H1 (cell line): ENCODE data around the gene THEM5. TPM values are rescaled to one million over a fixed set of nuclear protein-coding genes. Genes with fewer than 3 reads are reported as not detected.

ENCODE experiments used
- CTCF ChIA-PET: fragments of 300-600 bp; sonication (Branson Sonifier 250); formaldehyde crosslinking; loops from one replicate; lab custom pipeline; 2021; ENCODE audit not compliant: partially characterized antibody; lab: Charles Lee
- POLR2A ChIA-PET: fragments of 300-600 bp; sonication (Branson Sonifier 250); formaldehyde crosslinking; loops from one replicate; lab custom pipeline; 2021; ENCODE audit warnings: inconsistent platforms; ENCODE audit not compliant: partially characterized antibody; lab: Charles Lee
- DNase-seq, 2 experiments: peaks; one replicate each; pipeline versions ENCODE4 v3.0.0 to v3.0.0-alpha.2; 2010 to 2022; ENCODE audit warnings: low spot score in 2 of 2, low read depth in 1 of 2, mixed read lengths in 1 of 2
- FAIRE-seq: peaks from 2 replicates; lab custom pipeline; 2011; peaks lifted over from hg19 to GRCh38; lab: Jason Lieb, UNC
- H2AFZ ChIP-seq: 2 replicates; pipeline ENCODE4 v1.8.1; 2012; ENCODE audit warnings: low read length, inconsistent platforms
- H2AK5ac ChIP-seq: 2 replicates; pipeline ENCODE4 v1.6.1; 2013; ENCODE audit warnings: low read depth, low read length
- H2BK120ac ChIP-seq: replicated peaks from 2 replicates; pipeline ENCODE3; 2013; ENCODE audit warnings: low read depth, low read length, inconsistent platforms
- H2BK12ac ChIP-seq: 2 replicates; pipeline ENCODE4 v1.6.1; 2013; ENCODE audit warnings: low read depth, low read length
- H2BK15ac ChIP-seq: 2 replicates; pipeline ENCODE4 v1.6.1; 2013; ENCODE audit warnings: low read length
- H2BK20ac ChIP-seq: 2 replicates; pipeline ENCODE4 v1.6.1; 2013; ENCODE audit warnings: low read length
- H2BK5ac ChIP-seq: 2 replicates; pipeline ENCODE4 v1.6.1; 2013; ENCODE audit warnings: low read depth, low read length
- H3K14ac ChIP-seq: 2 replicates; pipeline ENCODE4 v1.6.1; 2013; ENCODE audit warnings: inconsistent platforms; ENCODE audit not compliant: insufficient read length
- H3K18ac ChIP-seq: 2 replicates; pipeline ENCODE4 v1.6.1; 2013; ENCODE audit warnings: low read length; ENCODE audit errors: extremely low read depth
- H3K23ac ChIP-seq: 2 replicates; pipeline ENCODE4 v1.6.1; 2013; ENCODE audit warnings: inconsistent platforms; ENCODE audit not compliant: insufficient read length
- H3K23me2 ChIP-seq: 2 replicates; pipeline ENCODE4 v1.6.1; 2013; ENCODE audit warnings: low read depth, low read length
- H3K27ac ChIP-seq: 2 replicates; pipeline ENCODE4 v1.6.1; 2011; ENCODE audit warnings: low read depth, low read length, inconsistent platforms
- H3K27me3 ChIP-seq, 4 experiments: replicated peaks in 1 of 4; 1 replicate in 1 of 4; 2 replicates in 3 of 4; pipeline versions ENCODE4 v1.6.1 to v1.8.1; 2011 to 2013; ENCODE audit warnings: low read length in 3 of 4, mild to moderate bottlenecking in 3 of 4, inconsistent platforms in 2 of 4, mixed read lengths in 2 of 4, moderate library complexity in 1 of 4; ENCODE audit not compliant: control insufficient read depth in 3 of 4, insufficient read depth in 3 of 4; ENCODE audit errors: extremely low read depth in 1 of 4
- H3K36me3 ChIP-seq, 4 experiments: 2 replicates each; pipeline versions ENCODE4 v1.6.1 to v1.8.1; 2011 to 2013; ENCODE audit warnings: mild to moderate bottlenecking in 4 of 4, low read length in 3 of 4, moderate library complexity in 2 of 4, control low read depth in 1 of 4, inconsistent platforms in 1 of 4; ENCODE audit not compliant: insufficient read depth in 4 of 4, control insufficient read depth in 2 of 4
- H3K4ac ChIP-seq: replicated peaks from 2 replicates; pipeline ENCODE3; 2013; ENCODE audit warnings: low read length, low read depth, mixed read lengths, inconsistent platforms; ENCODE audit not compliant: insufficient read length
- H3K4me1 ChIP-seq, 4 experiments: replicated peaks in 1 of 4; 1 replicate in 1 of 4; 2 replicates in 3 of 4; pipeline versions ENCODE4 v1.6.1 to v1.8.1; 2011 to 2013; ENCODE audit warnings: low read length in 3 of 4, inconsistent platforms in 2 of 4, mixed read lengths in 1 of 4; ENCODE audit not compliant: insufficient read depth in 4 of 4, control insufficient read depth in 3 of 4
- H3K4me2 ChIP-seq, 2 experiments: 2 replicates each; pipeline versions ENCODE4 v1.6.1 to v1.8.1; 2011 to 2013; ENCODE audit warnings: low read depth in 2 of 2, low read length in 2 of 2, control low read depth in 1 of 2, inconsistent platforms in 1 of 2, mild to moderate bottlenecking in 1 of 2; ENCODE audit not compliant: insufficient read depth in 1 of 2
- H3K4me3 ChIP-seq, 4 experiments: fragments of 200-600, 300-600 bp in 1 of 4; sonication (generic), shearing (Covaris generic), sonication (Bioruptor Twin) in 1 of 4; 2 replicates each; pipeline versions ENCODE4 v1.5.1 to v1.8.1; 2011 to 2016; ENCODE audit warnings: low read length in 4 of 4, low read depth in 3 of 4, control low read depth in 2 of 4, inconsistent platforms in 2 of 4, mild to moderate bottlenecking in 2 of 4, mixed read lengths in 1 of 4, moderate library complexity in 1 of 4; ENCODE audit not compliant: insufficient read depth in 2 of 4; ENCODE audit errors: extremely low read depth in 1 of 4
- H3K56ac ChIP-seq: replicated peaks from 2 replicates; pipeline ENCODE3; 2013; ENCODE audit warnings: low read depth, mild to moderate bottlenecking, mixed read lengths, low read length, inconsistent platforms; ENCODE audit not compliant: insufficient read length
- H3K79me1 ChIP-seq: 2 replicates; pipeline ENCODE4 v1.6.1; 2013; ENCODE audit warnings: low read depth, low read length, control low read depth
- H3K79me2 ChIP-seq, 2 experiments: 2 replicates each; pipeline versions ENCODE4 v1.6.1 to v1.8.1; 2012 to 2013; ENCODE audit warnings: low read length in 2 of 2, mild to moderate bottlenecking in 2 of 2, inconsistent platforms in 1 of 2; ENCODE audit not compliant: insufficient read depth in 2 of 2, control insufficient read depth in 1 of 2
- H3K9ac ChIP-seq, 4 experiments: replicated peaks in 1 of 4; 1 replicate in 1 of 4; 2 replicates in 3 of 4; pipeline versions ENCODE4 v1.6.1 to v1.8.1; 2011 to 2013; ENCODE audit warnings: low read depth in 3 of 4, low read length in 3 of 4, control low read depth in 2 of 4, mild to moderate bottlenecking in 2 of 4, moderate library complexity in 2 of 4, inconsistent platforms in 1 of 4; ENCODE audit errors: extremely low read depth in 1 of 4
- H3K9me3 ChIP-seq, 2 experiments: 2 replicates each; pipeline versions ENCODE4 v1.6.1 to v1.8.1; 2012 to 2013; ENCODE audit warnings: mild to moderate bottlenecking in 2 of 2, moderate library complexity in 2 of 2, control low read depth in 1 of 2, inconsistent platforms in 1 of 2, low read depth in 1 of 2, low read length in 1 of 2, mixed read lengths in 1 of 2; ENCODE audit not compliant: insufficient read depth in 2 of 2
- H4K20me1 ChIP-seq, 2 experiments: replicated peaks in 1 of 2; 2 replicates each; pipeline versions ENCODE3 to v1.8.1; 2011 to 2013; ENCODE audit warnings: inconsistent platforms in 2 of 2, low read length in 2 of 2, mild to moderate bottlenecking in 1 of 2; ENCODE audit not compliant: insufficient read depth in 2 of 2, control insufficient read depth in 1 of 2
- H4K5ac ChIP-seq: 2 replicates; pipeline ENCODE4 v1.6.1; 2013; ENCODE audit warnings: low read length, low read depth, mixed read lengths, inconsistent platforms; ENCODE audit not compliant: insufficient read length
- H4K8ac ChIP-seq: 2 replicates; pipeline ENCODE4 v1.8.0; 2013; ENCODE audit warnings: mild to moderate bottlenecking, moderate library complexity, low read length, inconsistent platforms; ENCODE audit not compliant: insufficient read depth; ENCODE audit errors: extremely low read depth
- H4K91ac ChIP-seq: replicated peaks from 2 replicates; pipeline ENCODE3; 2013; ENCODE audit warnings: low read length, mixed read lengths, inconsistent platforms; ENCODE audit not compliant: insufficient read length
- CBX8 ChIP-seq: fragments of 300-800, 300-1000 bp; sonication (generic); IDR thresholded peaks from 2 replicates; pipeline ENCODE4 v1.7.1; 2016; ENCODE audit warnings: low read depth, low read length, borderline replicate concordance
- EZH2 ChIP-seq: fragments of 200-600 bp; sonication (generic); IDR thresholded peaks from 2 replicates; pipeline ENCODE4 v1.7.1; 2012; ENCODE audit warnings: low read depth, mild to moderate bottlenecking, moderate library complexity, low read length, inconsistent platforms; ENCODE audit not compliant: severe bottlenecking
- JUND ChIP-seq: IDR thresholded peaks from 2 replicates; pipeline ENCODE4 v1.6.1; 2011; ENCODE audit warnings: mild to moderate bottlenecking, improper control_type of control experiment, low read length
- SP1 ChIP-seq: IDR thresholded peaks from 2 replicates; pipeline ENCODE4 v1.6.1; 2011; ENCODE audit warnings: low read depth, low read length
- SP4 ChIP-seq: IDR thresholded peaks from 2 replicates; pipeline ENCODE4 v1.6.1; 2012; ENCODE audit warnings: low read length, inconsistent platforms
- TAF1 ChIP-seq: IDR thresholded peaks from 2 replicates; pipeline ENCODE4 v1.6.1; 2011; ENCODE audit warnings: mild to moderate bottlenecking, low read depth, low read length
- WGBS, 2 experiments: shearing (Covaris generic) in 1 of 2; methylation state at CpG; one replicate each; pipeline versions ENCODE4 v1.1.6 to v1.1.7; 2013 to 2015; ENCODE audit warnings: low lambda C conversion rate in 2 of 2, mixed read lengths in 2 of 2, inconsistent platforms in 1 of 2, low coverage in 1 of 2, missing lambda C conversion rate in 1 of 2; ENCODE audit not compliant: insufficient replicate concordance in 2 of 2, insufficient coverage in 1 of 2, insufficient read length in 1 of 2; ENCODE audit errors: extremely low coverage in 1 of 2, missing lambda C conversion rate in 1 of 2; 5-methylcytosine and 5-hydroxymethylcytosine counted together
- polyA plus RNA-seq, 7 experiments: library from polyadenylated mRNA; depleted of rRNA in 3 of 7; stranded (reverse) in 5 of 7; unstranded in 2 of 7; fragments of >200 nt in 5 of 7; fragments of 200-250 nt in 2 of 7; gene quantifications; 1 replicate in 5 of 7; 2 replicates in 1 of 7; 4 replicates in 1 of 7; pipeline versions ENCODE4 v1.2.1 to v1.2.3, GENCODE V29; 2011 to 2013; ENCODE audit warnings: missing spikeins in 2 of 7, mixed read lengths in 2 of 7
- total RNA-seq: library from RNA; stranded (reverse); fragmentation: NEBNext Ultra II Directional; extraction: Animal tissue kit (Norgen Biotek cat#: 25700); gene quantifications from 2 replicates; pipeline ENCODE4 v1.2.1, GENCODE V29; 2021
- TF ChIP-seq, protein P1 (sequence below): IDR thresholded peaks from 2 replicates; pipeline ENCODE4 v1.6.1; 2011; ENCODE audit warnings: low read depth, mild to moderate bottlenecking, low read length; ENCODE audit not compliant: insufficient read depth
- TF ChIP-seq, protein P2 (sequence below): IDR thresholded peaks from 2 replicates; pipeline ENCODE4 v1.6.1; 2012; ENCODE audit warnings: inconsistent platforms

The THEM5 gene
- total and polyA plus RNA-seq, 2 of the 8 experiments (the other 6 are each of a cell fraction or from before 2014, with no cell fraction given), result not detected

DNA sequence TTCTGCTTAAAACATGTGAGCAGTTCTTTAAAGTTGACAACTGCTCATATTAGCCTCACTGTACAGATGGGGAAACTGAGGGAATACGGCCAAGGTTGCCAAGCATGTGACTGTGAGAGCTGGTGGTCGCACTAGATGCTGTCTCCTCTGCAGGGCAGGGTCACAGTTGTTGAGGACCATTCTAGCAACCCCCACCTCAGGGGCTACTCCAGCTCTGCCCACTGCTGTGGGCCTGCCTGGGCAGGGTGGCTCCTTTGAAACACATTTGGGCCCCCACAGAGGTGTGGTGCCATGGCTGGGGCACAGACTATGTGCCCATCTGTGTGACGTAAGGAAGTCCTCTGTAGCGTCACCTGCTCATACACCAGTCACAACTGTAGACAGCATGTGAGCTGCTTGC, 779 bp downstream of the THEM5 start:
- no peak overlapping the region for H3K4me3 ChIP-seq
- no peak overlapping the region for H3K14ac ChIP-seq
- no peaks in the 10 kb centered on the region for H3K79me2 ChIP-seq
- no peak overlapping the region for H2AFZ ChIP-seq
- no peaks in the 10 kb centered on the region for H3K36me3 ChIP-seq
- ChIA-PET POLR2A (interaction anchor here (3.2 kb wide), 1 partner anchor 13 kb away, joined by 19 read pairs; the partner anchor contains the start of gene C2CD4D), CTCF (no interaction called here)
- no peak overlapping the region for H2BK5ac ChIP-seq
- H2BK20ac ChIP-seq, result no peak overlapping the region
- no peaks in the 10 kb centered on the region for H3K9me3 ChIP-seq
- H3K9ac ChIP-seq, result no peak overlapping the region
- no peaks in the 10 kb centered on the region for H3K23me2 ChIP-seq
- H3K27ac ChIP-seq, result no peak overlapping the region
- no peak overlapping the region for H3K56ac ChIP-seq
- 91% methylated on average over 4 of the region's 4 CpGs; no CpG with 5 or more reads in 1 of the 2 experiments for WGBS, 2 experiments
- H3K4me2 ChIP-seq, result no peak overlapping the region
- H3K18ac ChIP-seq, result no peak overlapping the region
- no peak overlapping the region for H4K5ac ChIP-seq
- no peak for FAIRE-seq
- H3K4me1 ChIP-seq, result no peaks in the 10 kb centered on the region
- no peaks in the 10 kb centered on the region for H3K79me1 ChIP-seq
- no peak overlapping the region for H2BK15ac ChIP-seq
- no peak overlapping the region for H3K23ac ChIP-seq
- H2AK5ac ChIP-seq, result no peak overlapping the region
- no peaks in the 10 kb centered on the region for H4K20me1 ChIP-seq
- H3K27me3 ChIP-seq, result peaks cover 0 to 7% (median 4%) of the 10 kb centered on the region in 4 experiments; a peak in 3 of 7 replicates
- no peak for TF ChIP-seq CBX8
- TF ChIP-seq SP4, result no peak
- TF ChIP-seq, protein P1, sequence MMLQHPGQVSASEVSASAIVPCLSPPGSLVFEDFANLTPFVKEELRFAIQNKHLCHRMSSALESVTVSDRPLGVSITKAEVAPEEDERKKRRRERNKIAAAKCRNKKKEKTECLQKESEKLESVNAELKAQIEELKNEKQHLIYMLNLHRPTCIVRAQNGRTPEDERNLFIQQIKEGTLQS, result no peak
- no peak for TF ChIP-seq TAF1
- TF ChIP-seq EZH2, result no peak
- TF ChIP-seq, protein P2, sequence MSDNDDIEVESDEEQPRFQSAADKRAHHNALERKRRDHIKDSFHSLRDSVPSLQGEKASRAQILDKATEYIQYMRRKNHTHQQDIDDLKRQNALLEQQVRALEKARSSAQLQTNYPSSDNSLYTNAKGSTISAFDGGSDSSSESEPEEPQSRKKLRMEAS, result no peak
- no peak for TF ChIP-seq JUND
- TF ChIP-seq SP1, result no peak
- TF ChIP-seq, all 59 proteins: peak for 0
- H4K91ac ChIP-seq, result no peak overlapping the region
- H2BK120ac ChIP-seq, result no peak overlapping the region
- no peak for DNase-seq
- no peak overlapping the region for H3K4ac ChIP-seq
- no peak overlapping the region for H2BK12ac ChIP-seq
- no peak overlapping the region for H4K8ac ChIP-seq
